HG02870 (cell line): ENCODE data around the gene NTRK2.

ENCODE experiments used
- ATAC-seq: cut with Tn5 transposase; IDR thresholded peaks from one replicate; pipeline ENCODE4 v1.9.1; 2021; ENCODE audit warnings: mild to moderate bottlenecking, moderate library complexity; ENCODE audit not compliant: unreplicated experiment

The NTRK2 gene

DNA sequence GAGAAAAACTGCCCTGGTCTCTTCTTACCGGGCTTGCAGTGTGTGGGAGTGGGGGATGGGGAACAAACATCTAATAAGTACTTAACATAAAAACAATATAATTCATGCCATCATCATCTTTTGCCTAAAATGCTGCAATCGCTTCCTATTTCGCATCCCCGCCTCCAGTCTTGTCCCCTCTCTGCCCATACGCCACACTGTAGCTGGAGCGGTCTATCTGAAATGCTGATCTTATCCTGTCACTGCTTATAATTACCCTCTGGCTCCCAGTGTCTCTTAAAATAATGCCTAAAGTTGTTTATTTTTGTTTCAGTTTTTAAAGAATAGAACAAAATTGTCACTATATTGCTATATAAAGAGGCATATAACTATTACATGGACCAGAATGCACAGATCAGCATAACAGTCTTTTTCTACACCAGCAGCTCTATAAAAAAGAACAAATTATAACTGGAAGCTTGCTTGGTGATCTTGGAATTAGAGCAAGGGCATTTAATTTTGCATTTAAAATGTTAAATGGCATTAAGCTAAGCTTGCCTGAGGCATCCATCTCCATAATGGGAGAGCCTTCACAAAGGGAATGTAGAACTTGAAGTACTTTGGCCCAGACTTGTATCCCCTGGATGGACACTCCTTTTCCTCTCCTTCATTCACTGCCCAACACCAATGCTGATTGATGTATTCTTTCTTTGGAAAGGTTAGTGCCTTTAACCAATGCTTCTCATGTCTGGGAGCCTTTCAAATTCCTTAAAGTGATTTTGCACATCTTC, 12.2 kb downstream of the NTRK2 start:
- no peak for ATAC-seq

- no peak for ATAC-seq
Measured at GRCh38 chr9:84686068-84686467, 16.5 kb downstream of the NTRK2 start.

- ATAC-seq: no peak
Measured at GRCh38 chr9:84688956-84689355, 19.4 kb downstream of the NTRK2 start.

- ATAC-seq: no peak
Measured at GRCh38 chr9:84691634-84692033, 22.1 kb downstream of the NTRK2 start.

DNA sequence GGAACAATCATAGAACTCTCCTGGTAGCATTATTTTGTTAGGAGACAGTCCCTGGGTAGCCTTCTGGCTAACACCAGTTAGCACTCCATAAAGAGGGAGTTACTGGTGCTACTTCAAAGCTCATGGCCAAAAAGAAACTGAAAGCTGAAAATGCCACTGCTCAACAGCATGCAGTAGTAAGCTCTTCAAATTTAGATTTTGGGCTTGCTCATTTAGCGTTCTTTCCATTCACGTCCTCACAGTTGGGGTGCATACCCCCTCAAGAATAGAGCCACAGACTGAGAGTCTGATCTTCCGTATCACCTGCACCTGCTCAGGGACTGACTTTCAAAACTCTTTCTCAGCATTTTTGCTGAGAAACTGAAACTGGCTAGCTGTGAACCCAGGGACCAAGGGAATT, 24.7 kb downstream of the NTRK2 start:
- ATAC-seq: no peak

DNA sequence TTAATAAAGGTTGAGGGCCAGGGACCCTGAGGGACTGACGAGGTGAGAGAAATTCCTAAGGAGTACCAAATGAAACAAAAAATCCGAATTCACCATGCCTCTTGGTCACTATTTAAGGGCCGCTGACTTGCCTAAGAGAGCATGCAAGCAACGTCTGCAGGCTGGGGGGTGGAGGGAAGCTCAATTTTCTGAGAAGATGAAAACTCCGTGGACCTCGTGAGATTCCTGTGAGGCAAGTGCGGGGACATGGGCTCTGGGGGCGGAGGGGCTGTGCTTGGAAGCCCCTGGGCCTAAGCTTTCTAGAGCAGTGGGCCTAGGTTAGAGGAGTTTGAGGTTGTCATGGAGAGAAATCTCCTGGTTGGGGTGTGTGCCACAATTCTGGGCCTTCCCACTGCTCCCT, 27.5 kb downstream of the NTRK2 start:
- ATAC-seq: no peak

DNA sequence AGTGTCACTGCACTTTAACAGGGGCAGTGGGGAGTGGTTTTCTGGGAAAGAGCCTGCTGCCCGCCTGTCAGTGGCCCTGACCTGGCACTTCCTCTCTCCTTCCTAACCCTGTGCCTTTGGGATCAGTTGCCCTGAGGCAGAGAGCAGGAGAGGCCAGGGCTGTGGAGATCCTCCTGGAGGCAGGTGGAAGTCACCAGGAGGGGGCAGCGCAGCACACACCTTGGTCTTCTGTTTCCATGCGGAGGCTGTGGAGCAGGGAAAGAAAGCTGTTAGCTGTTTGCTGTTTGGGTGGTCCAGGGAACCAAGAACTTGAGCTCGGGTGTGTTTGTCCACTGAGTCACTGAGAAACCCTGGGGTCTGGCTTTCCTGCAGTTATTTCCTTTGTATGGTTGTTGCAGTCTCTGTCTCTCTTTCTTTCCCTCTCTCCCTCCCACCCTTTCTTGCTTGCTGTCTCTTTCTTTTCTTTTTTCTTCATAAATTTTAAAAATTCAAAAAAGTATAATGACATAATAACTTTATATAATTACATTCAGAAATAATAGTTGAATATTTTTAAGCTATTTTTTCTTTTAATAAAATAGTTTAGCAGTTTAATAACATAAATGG, 28.1 kb downstream of the NTRK2 start:
- ATAC-seq: peak; percentile 48

DNA sequence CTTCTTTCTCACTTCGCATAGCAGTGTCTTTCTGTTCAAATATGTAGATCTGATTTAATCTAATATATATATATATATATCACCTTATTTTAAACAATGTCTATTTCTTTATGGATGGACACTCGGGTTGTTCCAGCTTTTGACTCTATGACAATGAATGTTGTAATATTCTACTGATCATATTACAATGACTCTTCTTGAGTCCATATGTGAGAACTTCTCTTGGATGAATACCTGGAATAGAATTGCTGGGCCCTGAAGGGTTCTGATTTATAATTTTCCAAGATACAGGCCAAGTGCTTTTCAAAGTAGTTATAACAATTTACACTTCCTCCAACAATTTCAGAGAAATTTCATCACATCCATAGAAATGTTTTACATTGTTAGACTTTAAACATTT, 28.8 kb downstream of the NTRK2 start:
- no peak for ATAC-seq

- ATAC-seq: no peak
Measured at GRCh38 chr9:84699984-84700383, 30.5 kb downstream of the NTRK2 start.

- ATAC-seq: peak; percentile 87
Measured at GRCh38 chr9:84701801-84702200, 32.3 kb downstream of the NTRK2 start.

GRCh38 chr9:84702471-84702870, 32.9 kb downstream of the NTRK2 start:
- no peak for ATAC-seq

GRCh38 chr9:84703793-84704192, 34.3 kb downstream of the NTRK2 start:
- no peak for ATAC-seq

DNA sequence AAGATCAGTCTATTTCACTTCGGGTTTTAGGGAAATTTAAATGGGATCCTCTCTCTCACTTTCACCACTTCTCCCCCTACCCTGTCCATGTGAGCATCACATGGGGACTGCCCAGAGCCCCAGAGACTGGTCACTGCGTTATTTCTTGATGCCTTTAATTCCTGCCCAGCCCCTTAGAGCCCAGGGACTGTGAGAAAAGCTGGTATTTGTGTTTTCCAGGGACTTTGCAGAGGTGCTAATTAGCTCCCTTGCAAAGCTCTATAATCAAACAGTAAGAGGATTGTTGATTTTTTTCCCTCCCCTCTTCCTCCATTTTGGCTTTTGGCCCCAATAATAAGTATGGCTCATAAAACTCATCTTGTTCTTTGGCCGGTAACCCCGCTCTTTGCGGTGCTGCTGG, 35.6 kb downstream of the NTRK2 start:
- ATAC-seq: no peak

DNA sequence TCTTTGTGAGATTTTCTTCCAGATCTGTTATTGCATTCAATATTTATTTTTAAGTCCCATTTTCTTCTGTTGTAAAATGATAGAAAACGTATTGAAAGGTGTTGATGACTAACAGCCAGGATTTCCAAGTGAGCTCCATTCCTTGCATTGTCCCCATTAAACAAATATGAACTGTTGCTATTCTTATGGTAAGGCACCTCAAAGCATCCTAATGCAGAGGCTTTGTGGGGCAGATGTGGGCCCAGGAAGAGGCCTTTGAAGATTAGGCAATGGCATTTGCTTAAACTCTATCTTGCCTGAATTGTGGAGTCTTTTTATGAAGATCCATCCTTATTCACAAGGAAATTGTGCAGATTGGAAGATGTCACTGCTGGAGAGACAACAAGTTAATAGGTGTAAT, 38.9 kb downstream of the NTRK2 start:
- no peak for ATAC-seq

DNA sequence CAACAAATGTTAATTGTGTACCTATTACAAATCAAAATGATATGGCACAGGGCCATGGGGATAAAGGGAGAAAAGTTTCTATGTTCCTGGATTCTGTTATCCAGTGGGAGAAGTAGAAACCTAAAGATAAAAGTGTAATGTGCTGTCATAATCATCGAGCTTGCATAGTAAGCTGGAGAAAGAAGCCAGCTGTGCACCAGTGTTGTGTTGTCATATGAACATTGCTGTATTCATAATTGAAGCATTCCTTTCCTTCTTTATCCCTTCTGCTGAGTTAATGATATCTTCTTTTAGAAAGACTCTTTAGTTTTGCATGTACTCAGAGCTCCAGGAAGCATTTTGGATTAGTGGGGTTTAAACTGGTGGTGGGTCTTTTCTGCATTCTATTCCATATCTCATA, 39.5 kb downstream of the NTRK2 start:
- no peak for ATAC-seq

DNA sequence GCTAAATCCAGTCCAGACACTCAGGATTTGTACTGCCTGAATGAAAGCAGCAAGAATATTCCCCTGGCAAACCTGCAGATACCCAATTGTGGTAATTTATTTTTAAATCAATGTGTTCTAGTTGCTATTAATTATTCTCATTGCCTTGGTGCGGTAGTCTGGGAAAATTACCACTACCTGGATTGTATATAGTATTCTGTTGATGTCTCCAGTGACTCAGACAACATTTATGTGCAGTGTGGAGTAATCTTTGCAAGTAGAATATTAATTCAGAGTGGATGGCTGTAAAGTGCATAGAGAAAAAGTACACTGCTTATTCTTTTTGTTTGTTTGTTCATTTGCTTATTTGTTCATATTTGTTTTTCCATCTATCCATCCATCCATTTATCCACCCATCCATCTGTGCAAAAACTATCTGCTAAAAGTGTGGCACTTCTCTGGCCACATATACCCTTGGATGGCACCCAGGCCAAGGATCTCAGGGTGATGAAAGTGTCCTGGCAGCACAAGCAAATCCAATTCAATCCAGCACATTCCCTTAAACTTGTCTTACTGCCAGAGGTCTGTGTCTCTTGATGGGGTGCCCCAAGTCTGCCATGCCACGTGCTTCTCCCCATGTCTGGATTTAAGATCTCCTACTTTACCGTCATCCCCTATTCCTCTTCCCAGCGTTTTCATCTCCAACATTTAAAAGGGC, 41.3 kb downstream of the NTRK2 start:
- ATAC-seq: no peak

DNA sequence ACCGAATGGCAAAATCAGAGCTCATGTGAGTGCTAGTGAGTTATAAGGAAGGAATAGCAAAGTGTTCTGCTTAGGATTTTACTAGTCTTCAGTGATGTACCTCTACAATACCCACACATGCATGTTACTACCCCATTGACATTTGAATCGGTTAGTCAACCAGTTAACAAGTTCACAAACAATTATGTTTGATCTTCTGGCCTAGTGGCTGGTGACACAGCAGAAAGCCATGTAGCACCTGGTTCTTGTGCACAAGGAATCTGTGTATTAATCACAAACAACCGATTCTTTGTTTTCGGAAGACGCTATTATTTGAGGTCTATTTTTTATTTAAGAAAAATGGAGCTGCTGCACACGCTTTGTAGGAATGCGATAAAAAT, 41.9 kb downstream of the NTRK2 start:
- no peak for ATAC-seq

DNA sequence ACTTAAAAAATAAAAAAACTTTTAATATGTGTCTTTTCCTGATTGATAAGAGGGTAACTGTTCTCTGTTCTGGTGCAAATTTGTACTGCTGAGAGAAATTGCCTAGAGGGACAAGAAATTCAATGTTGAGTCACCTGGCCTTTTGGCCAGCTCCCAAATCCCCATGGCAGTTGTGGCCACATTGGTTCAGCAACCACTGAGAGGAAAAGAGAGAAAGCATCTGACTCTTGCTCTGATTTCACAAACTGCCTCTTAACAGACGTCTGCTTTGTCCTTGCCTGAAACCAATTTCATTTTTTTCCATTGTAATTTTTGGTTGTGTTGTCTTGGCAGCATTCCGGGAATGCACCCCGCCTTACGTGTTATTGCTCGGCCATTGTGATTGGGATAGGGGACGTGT, 42.4 kb downstream of the NTRK2 start:
- ATAC-seq: no peak

DNA sequence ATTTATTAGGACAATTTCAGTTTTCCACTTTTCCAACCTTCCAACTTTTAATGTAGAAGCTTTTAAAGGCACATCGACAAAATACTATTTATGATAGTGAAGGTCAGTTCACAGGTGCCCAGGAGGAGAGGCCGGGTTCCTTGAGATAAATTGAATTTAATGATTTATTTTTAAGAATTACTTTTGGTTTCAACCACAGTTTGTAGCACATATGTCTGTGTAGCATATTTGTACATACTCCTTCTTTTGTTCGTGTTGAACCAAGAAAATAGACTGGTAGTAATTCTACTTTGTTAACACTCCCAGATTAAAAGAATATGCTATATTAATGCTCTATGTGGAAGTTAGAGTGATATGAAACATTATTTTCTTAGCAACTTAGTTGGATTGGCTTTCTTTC, 46.7 kb downstream of the NTRK2 start:
- no peak for ATAC-seq

DNA sequence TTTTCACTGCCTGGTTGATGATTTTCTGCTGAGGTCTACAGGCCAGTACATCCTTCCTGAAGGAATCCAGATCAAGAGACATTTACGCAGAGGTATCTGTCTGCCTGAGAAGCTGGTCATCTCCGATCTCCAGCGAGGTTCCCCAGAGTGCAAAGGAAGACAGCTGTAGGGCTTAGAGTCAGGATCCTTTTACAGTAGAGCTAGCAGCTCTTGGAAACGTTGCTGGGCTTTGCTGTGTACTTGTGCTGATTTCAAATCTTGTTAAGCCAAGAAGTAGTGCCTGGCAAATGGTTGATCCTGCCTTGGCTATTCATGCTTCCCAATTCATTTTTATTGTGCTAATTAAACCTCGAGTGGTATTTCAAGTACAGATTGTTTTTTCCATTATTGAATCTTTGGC, 48.9 kb downstream of the NTRK2 start:
- no peak for ATAC-seq

GRCh38 chr9:84722388-84722989, 53.0 kb downstream of the NTRK2 start:
- no peak for ATAC-seq

DNA sequence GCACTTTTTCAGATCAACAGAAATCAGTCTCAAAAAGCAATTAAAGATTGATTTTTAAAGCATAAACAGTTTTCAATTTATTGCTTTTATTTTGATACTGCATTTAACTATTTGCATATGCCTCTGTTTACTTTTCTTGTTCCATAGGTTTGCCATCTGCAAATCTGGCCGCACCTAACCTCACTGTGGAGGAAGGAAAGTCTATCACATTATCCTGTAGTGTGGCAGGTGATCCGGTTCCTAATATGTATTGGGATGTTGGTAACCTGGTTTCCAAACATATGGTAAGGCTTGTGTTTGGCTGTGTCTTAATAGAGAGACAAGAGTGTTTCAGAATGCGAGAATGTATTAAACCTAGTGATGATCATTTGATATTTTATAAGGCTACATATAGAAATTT, 53.9 kb downstream of the NTRK2 start:
- no peak for ATAC-seq
